ENCODE data around the gene SP8. TPM values are rescaled to one million over a fixed set of nuclear protein-coding genes. Genes with fewer than 3 reads are reported as not detected.

Gene SP8
- total and polyA plus RNA-seq, 9 of the 15 experiments (the other 6 are each of a cell fraction or from before 2014, with no cell fraction given): 0.04 to 1.2 (median 0.19) TPM

- intact Hi-C loops (cut with micrococcal nuclease): no loop called here
- H3K9ac ChIP-seq (ENCODE audit: insufficient read depth in 1 of 2, low read depth in 2 of 2, low read length in 2 of 2): no peak overlapping the region
- H3K9me3 ChIP-seq (replicated peaks; ENCODE audit: control insufficient read depth, insufficient read depth, low read depth, low read length): no peaks in the 10 kb centered on the region
- H2AFZ ChIP-seq (ENCODE audit: low read depth, low read length): no peak overlapping the region
- 3% methylated on average over 5 of the region's 5 CpGs for WGBS (ENCODE audit: insufficient coverage, low coverage, missing lambda C conversion rate)
- no peak overlapping the region for H3K27ac ChIP-seq (ENCODE audit: extremely low read depth, low read depth, low read length)
- BruUV-seq (replicated peaks): no TSS peak
- H3K27me3 ChIP-seq (ENCODE audit: control insufficient read depth in 2 of 2, insufficient read depth in 2 of 2, low read length in 2 of 2): peaks cover 11 to 14% of the 10 kb centered on the region in 2 experiments
- H3K79me2 ChIP-seq (ENCODE audit: control insufficient read depth, insufficient read depth, low read length): no peaks in the 10 kb centered on the region
- no peak for ATAC-seq
- TF ChIP-seq HDGF (IDR thresholded peaks at IDR 0.05): no peak
- no peak for TF ChIP-seq MNT (conservative IDR thresholded peaks at IDR 0.05)
- TF ChIP-seq RBM15 (IDR thresholded peaks at IDR 0.05; ENCODE audit: insufficient read depth, low read length): no peak
- no peak for TF ChIP-seq STAT6 (CRISPR knock-in tag; IDR thresholded peaks at IDR 0.05)
- no peak for TF ChIP-seq SREBF1 (IDR thresholded peaks at IDR 0.05; ENCODE audit: borderline replicate concordance, low read depth, low read length)
- TF ChIP-seq RBM14 (IDR thresholded peaks at IDR 0.05; ENCODE audit: borderline replicate concordance, insufficient read depth, low read depth, low read length): no peak
- no peak for TF ChIP-seq ZNF324 (CRISPR knock-in tag; IDR thresholded peaks at IDR 0.05)
- no peak for TF ChIP-seq CTCF (IDR thresholded peaks at IDR 0.05 in 2 of 3, conservative IDR thresholded peaks at IDR 0.05 in 1 of 3; ENCODE audit: insufficient read depth in 2 of 3, low read depth in 1 of 3, low read length in 3 of 3)
- no peak for TF ChIP-seq RFX7 (CRISPR knock-in tag; IDR thresholded peaks at IDR 0.05)
- no peak for TF ChIP-seq RCOR1 (IDR thresholded peaks at IDR 0.05; ENCODE audit: borderline replicate concordance in 1 of 2, low read depth in 2 of 2, low read length in 2 of 2)
- no peak for TF ChIP-seq PHF20 (IDR thresholded peaks at IDR 0.05; ENCODE audit: partially characterized antibody)
- no peak for TF ChIP-seq ZNF449 (CRISPR knock-in tag; IDR thresholded peaks at IDR 0.05)
- TF ChIP-seq ZNF551 (CRISPR knock-in tag; IDR thresholded peaks at IDR 0.05): no peak
- ChIA-PET POLR2A (no interaction called here), CTCF (ENCODE audit: low intra/inter-chr PET ratio) (no interaction called here)
- H3K4me2 ChIP-seq (ENCODE audit: insufficient read depth, low read length): no peak overlapping the region
- H4K20me1 ChIP-seq (replicated peaks; ENCODE audit: control insufficient read depth, insufficient read depth, low read length): peaks cover 4% of the 10 kb centered on the region; the same call in 1 of the 2 replicates
- no peaks in the 10 kb centered on the region for H3K36me3 ChIP-seq (ENCODE audit: control insufficient read depth, insufficient read depth, low read length)
- no peak overlapping the region for H3K4me3 ChIP-seq
- no peaks in the 10 kb centered on the region for H3K9me1 ChIP-seq (ENCODE audit: control insufficient read depth, insufficient read depth, low read length)
- peaks cover 8 to 14% of the 10 kb centered on the region in 2 experiments; a peak in 3 of 5 replicates for H3K4me1 ChIP-seq (replicated peaks in 1 of 2; ENCODE audit: control insufficient read depth in 2 of 2, insufficient read depth in 2 of 2, low read length in 2 of 2)
- DNase-seq (ENCODE audit: extremely low read depth in 1 of 4, low spot score in 3 of 4): no peak
- in situ Hi-C loops (cut with MboI): no loop called here
- FAIRE-seq: no peak
Measured at GRCh38 chr7:20799566-20800366, 13.1 kb upstream of the SP8 start.
